ENCODE data around the gene TMEM213.

The TMEM213 gene

GRCh38 chr7:138868711-138869110, 70.9 kb downstream of the TMEM213 start:
- peaks cover 26% of the 10 kb centered on the region for H3K4me1 Mint-ChIP-seq (ENCODE audit: low read depth)
- no peak for DNase-seq
- H3K4me3 Mint-ChIP-seq = no peak overlapping the region
- no peaks in the 10 kb centered on the region for H3K36me3 Mint-ChIP-seq (ENCODE audit: low read depth)
- H3K27me3 Mint-ChIP-seq = no peaks in the 10 kb centered on the region
- no peak overlapping the region for H3K27ac Mint-ChIP-seq
- H3K9me3 Mint-ChIP-seq = no peaks in the 10 kb centered on the region

- H3K27ac Mint-ChIP-seq = no peak overlapping the region
- peaks cover 21% of the 10 kb centered on the region for H3K4me1 Mint-ChIP-seq (ENCODE audit: low read depth)
- no peak for DNase-seq
- no peaks in the 10 kb centered on the region for H3K9me3 Mint-ChIP-seq
- no peaks in the 10 kb centered on the region for H3K36me3 Mint-ChIP-seq (ENCODE audit: low read depth)
- no peaks in the 10 kb centered on the region for H3K27me3 Mint-ChIP-seq
- no peak overlapping the region for H3K4me3 Mint-ChIP-seq
Measured at GRCh38 chr7:138869353-138869752, 71.6 kb downstream of the TMEM213 start.

- H3K4me3 Mint-ChIP-seq = no peak overlapping the region
- DNase-seq = no peak
- peaks cover 17% of the 10 kb centered on the region for H3K4me1 Mint-ChIP-seq (ENCODE audit: low read depth)
- no peaks in the 10 kb centered on the region for H3K27me3 Mint-ChIP-seq
- H3K9me3 Mint-ChIP-seq = no peaks in the 10 kb centered on the region
- no peak overlapping the region for H3K27ac Mint-ChIP-seq
- H3K36me3 Mint-ChIP-seq (ENCODE audit: low read depth) = no peaks in the 10 kb centered on the region
Measured at GRCh38 chr7:138871065-138871813, 73.4 kb downstream of the TMEM213 start.

- Mint-ChIP-seq H3K4me3 (no peak overlapping the region), H3K4me1 (ENCODE audit: low read depth) (peaks cover 22% of the 10 kb centered on the region), H3K9me3 (no peaks in the 10 kb centered on the region), H3K36me3 (ENCODE audit: low read depth) (no peaks in the 10 kb centered on the region), H3K27ac (no peak overlapping the region), H3K27me3 (no peaks in the 10 kb centered on the region)
- DNase-seq = no peak
Measured at GRCh38 chr7:138871814-138872090, 74.0 kb downstream of the TMEM213 start.

GRCh38 chr7:138872576-138872975, 74.8 kb downstream of the TMEM213 start:
- Mint-ChIP-seq H3K36me3 (ENCODE audit: low read depth) (no peaks in the 10 kb centered on the region), H3K27me3 (no peaks in the 10 kb centered on the region), H3K9me3 (no peaks in the 10 kb centered on the region), H3K4me3 (no peak overlapping the region), H3K27ac (no peak overlapping the region), H3K4me1 (ENCODE audit: low read depth) (peaks cover 23% of the 10 kb centered on the region)
- no peak for DNase-seq

GRCh38 chr7:138873220-138873892, 75.6 kb downstream of the TMEM213 start:
- DNase-seq = no peak
- Mint-ChIP-seq H3K27ac (no peak overlapping the region), H3K4me3 (no peak overlapping the region), H3K9me3 (no peaks in the 10 kb centered on the region), H3K4me1 (ENCODE audit: low read depth) (peaks cover 23% of the 10 kb centered on the region), H3K36me3 (ENCODE audit: low read depth) (no peaks in the 10 kb centered on the region), H3K27me3 (no peaks in the 10 kb centered on the region)

GRCh38 chr7:138875794-138876193, 78.0 kb downstream of the TMEM213 start:
- H3K4me1 Mint-ChIP-seq (ENCODE audit: low read depth) = peaks cover 23% of the 10 kb centered on the region
- H3K27me3 Mint-ChIP-seq = no peaks in the 10 kb centered on the region
- no peak overlapping the region for H3K4me3 Mint-ChIP-seq
- DNase-seq = peak; percentile 63
- no peaks in the 10 kb centered on the region for H3K36me3 Mint-ChIP-seq (ENCODE audit: low read depth)
- H3K27ac Mint-ChIP-seq = peak overlapping the region; percentile 81
- H3K9me3 Mint-ChIP-seq = no peaks in the 10 kb centered on the region

- H3K4me1 Mint-ChIP-seq (ENCODE audit: low read depth) = peaks cover 24% of the 10 kb centered on the region
- H3K9me3 Mint-ChIP-seq = no peaks in the 10 kb centered on the region
- no peaks in the 10 kb centered on the region for H3K36me3 Mint-ChIP-seq (ENCODE audit: low read depth)
- H3K4me3 Mint-ChIP-seq = no peak overlapping the region
- no peak for DNase-seq
- peak overlapping the region; percentile 81 for H3K27ac Mint-ChIP-seq
- no peaks in the 10 kb centered on the region for H3K27me3 Mint-ChIP-seq
Measured at GRCh38 chr7:138876326-138876725, 78.5 kb downstream of the TMEM213 start.

- Mint-ChIP-seq H3K27ac (no peak overlapping the region), H3K27me3 (no peaks in the 10 kb centered on the region), H3K4me1 (ENCODE audit: low read depth) (peaks cover 39% of the 10 kb centered on the region), H3K36me3 (ENCODE audit: low read depth) (no peaks in the 10 kb centered on the region), H3K9me3 (no peaks in the 10 kb centered on the region), H3K4me3 (no peak overlapping the region)
- DNase-seq = no peak
Measured at GRCh38 chr7:138878051-138878450, 80.3 kb downstream of the TMEM213 start.

GRCh38 chr7:138878856-138879255, 81.1 kb downstream of the TMEM213 start:
- H3K36me3 Mint-ChIP-seq (ENCODE audit: low read depth) = no peaks in the 10 kb centered on the region
- DNase-seq = no peak
- peaks cover 40% of the 10 kb centered on the region for H3K4me1 Mint-ChIP-seq (ENCODE audit: low read depth)
- H3K27ac Mint-ChIP-seq = no peak overlapping the region
- H3K9me3 Mint-ChIP-seq = no peaks in the 10 kb centered on the region
- no peak overlapping the region for H3K4me3 Mint-ChIP-seq
- no peaks in the 10 kb centered on the region for H3K27me3 Mint-ChIP-seq

- Mint-ChIP-seq H3K27ac (no peak overlapping the region), H3K9me3 (no peaks in the 10 kb centered on the region), H3K4me3 (no peak overlapping the region), H3K4me1 (ENCODE audit: low read depth) (peaks cover 38% of the 10 kb centered on the region), H3K36me3 (ENCODE audit: low read depth) (no peaks in the 10 kb centered on the region), H3K27me3 (no peaks in the 10 kb centered on the region)
- no peak for DNase-seq
Measured at GRCh38 chr7:138879356-138879755, 81.6 kb downstream of the TMEM213 start.

- Mint-ChIP-seq H3K4me3 (no peak overlapping the region), H3K27ac (peak overlapping the region; percentile 47), H3K9me3 (no peaks in the 10 kb centered on the region), H3K27me3 (no peaks in the 10 kb centered on the region), H3K36me3 (ENCODE audit: low read depth) (no peaks in the 10 kb centered on the region), H3K4me1 (ENCODE audit: low read depth) (peaks cover 28% of the 10 kb centered on the region)
- DNase-seq = no peak
Measured at GRCh38 chr7:138880881-138881578, 83.2 kb downstream of the TMEM213 start.

GRCh38 chr7:138881579-138882188, 83.9 kb downstream of the TMEM213 start:
- DNase-seq = no peak
- Mint-ChIP-seq H3K4me1 (ENCODE audit: low read depth) (peaks cover 27% of the 10 kb centered on the region), H3K27ac (peak overlapping the region; percentile 47), H3K27me3 (no peaks in the 10 kb centered on the region), H3K9me3 (no peaks in the 10 kb centered on the region), H3K36me3 (ENCODE audit: low read depth) (no peaks in the 10 kb centered on the region), H3K4me3 (no peak overlapping the region)

GRCh38 chr7:138882249-138882648, 84.5 kb downstream of the TMEM213 start:
- H3K27ac Mint-ChIP-seq = peak overlapping the region; percentile 47
- no peaks in the 10 kb centered on the region for H3K9me3 Mint-ChIP-seq
- peaks cover 25% of the 10 kb centered on the region for H3K4me1 Mint-ChIP-seq (ENCODE audit: low read depth)
- H3K27me3 Mint-ChIP-seq = no peaks in the 10 kb centered on the region
- H3K4me3 Mint-ChIP-seq = no peak overlapping the region
- no peaks in the 10 kb centered on the region for H3K36me3 Mint-ChIP-seq (ENCODE audit: low read depth)
- DNase-seq = no peak

Data from activated T-cell treated with anti-CD3 and anti-CD28 coated beads, Interleukin-2, amount 50 U/mL, for 24 hours (primary cell).